Hair follicle dermal papilla cell (primary cell): Measurements from ENCODE around the gene TJP1. TPM values are rescaled to one million over a fixed set of nuclear protein-coding genes. Genes with fewer than 3 reads are reported as not detected.

Experiments used
- small RNA-seq: library from RNA; depleted of rRNA; stranded (forward); fragments of <200 nt; gene quantifications from one replicate; pipeline ENCODE3, GENCODE V24; 2012
- total RNA-seq: library from RNA; depleted of rRNA; stranded (reverse); fragments of >200 nt; gene quantifications from 2 replicates; pipeline ENCODE4 v1.2.3, GENCODE V29; 2012

The TJP1 gene
- total RNA-seq = 62.1 and 67.3 TPM in 2 replicates

GRCh38 chr15:29822100-29822683, at the start of gene TJP1:
TJP1 (minus strand) TSS chr15:29822468; CDS start chr15:29822028, 440 bp downstream.

Small RNA genes within 50 kb of the gene (small RNA-seq; reads per million reads assigned to genes)
- not detected for gene HMGN2P5
